HL-60 (cell line): Measurements from ENCODE around the gene KCNC1.

ENCODE experiments used
- DNase-seq, 2 experiments: peaks; one replicate each; pipeline ENCODE4 v3.0.0-alpha.2; 2010 to 2020; ENCODE audit warnings: low read depth in 1 of 2, low spot score in 1 of 2
- H3K27ac ChIP-seq: fragments of 250-450 bp; sonication (Bioruptor Pico); replicated peaks from 2 replicates; pipeline ENCODE4 v1.5.1; 2020; ENCODE audit warnings: mild to moderate bottlenecking, moderate library complexity
- H3K27me3 ChIP-seq: fragments of 250-450 bp; sonication (Bioruptor Pico); 2 replicates; pipeline ENCODE4 v1.5.1; 2021; ENCODE audit warnings: mild to moderate bottlenecking, moderate library complexity; ENCODE audit not compliant: insufficient read depth, poor library complexity, severe bottlenecking
- H3K4me3 ChIP-seq: replicated peaks from 2 replicates; pipeline ENCODE4 v1.5.1; 2011; ENCODE audit warnings: mild to moderate bottlenecking, control low read depth, low read length; ENCODE audit not compliant: insufficient read depth
- GABPA ChIP-seq: IDR thresholded peaks from 2 replicates; pipeline ENCODE4 v1.6.1; 2012; ENCODE audit warnings: low read depth
- POLR2AphosphoS5 ChIP-seq: IDR thresholded peaks from 2 replicates; pipeline ENCODE4 v1.6.1; 2012; ENCODE audit warnings: low read depth
- SPI1 ChIP-seq: IDR thresholded peaks from 2 replicates; pipeline ENCODE4 v1.6.1; 2012; ENCODE audit warnings: low read depth, mild to moderate bottlenecking, borderline replicate concordance
- TF ChIP-seq, protein P1 (sequence below): IDR thresholded peaks from 2 replicates; pipeline ENCODE4 v1.6.1; 2012; ENCODE audit warnings: low read depth; ENCODE audit not compliant: insufficient replicate concordance
- TF ChIP-seq, protein P2 (sequence below): IDR thresholded peaks from one replicate; pipeline ENCODE4 v1.5.1; 2011; ENCODE audit warnings: low read length, control low read depth, inconsistent platforms; ENCODE audit not compliant: insufficient read depth

The KCNC1 gene

DNA sequence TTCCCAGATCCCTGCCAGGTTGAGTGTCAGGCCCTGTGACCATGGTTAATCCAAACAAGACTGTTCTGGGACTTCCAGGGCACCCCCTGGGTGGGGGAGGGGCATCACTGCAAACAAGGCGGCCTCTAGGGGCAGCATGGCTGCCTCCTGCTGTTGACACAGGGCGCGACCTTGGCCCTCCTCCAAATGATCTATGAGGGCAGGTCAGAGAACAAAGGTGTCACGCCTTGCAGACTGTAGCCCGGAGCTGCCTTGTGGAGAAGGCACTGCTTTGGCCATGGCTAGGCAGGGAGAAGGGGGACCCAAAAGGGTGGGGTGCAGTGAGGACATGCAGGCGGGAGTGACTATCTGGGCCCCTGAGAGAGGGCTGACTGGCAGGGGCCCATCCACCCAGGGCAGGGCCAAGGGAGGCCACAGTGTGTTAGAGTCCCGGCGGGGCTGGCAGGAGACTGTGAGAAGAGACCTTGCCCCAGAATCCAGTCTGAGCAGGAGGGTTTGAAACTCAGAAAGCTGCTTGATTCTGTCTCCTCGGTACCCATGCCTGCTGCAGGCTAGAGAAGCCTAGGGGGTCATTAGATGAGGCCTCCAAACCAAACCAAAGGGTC is 35.6 kb downstream of the KCNC1 start:
- TF ChIP-seq POLR2AphosphoS5, result no peak
- TF ChIP-seq, protein P1, sequence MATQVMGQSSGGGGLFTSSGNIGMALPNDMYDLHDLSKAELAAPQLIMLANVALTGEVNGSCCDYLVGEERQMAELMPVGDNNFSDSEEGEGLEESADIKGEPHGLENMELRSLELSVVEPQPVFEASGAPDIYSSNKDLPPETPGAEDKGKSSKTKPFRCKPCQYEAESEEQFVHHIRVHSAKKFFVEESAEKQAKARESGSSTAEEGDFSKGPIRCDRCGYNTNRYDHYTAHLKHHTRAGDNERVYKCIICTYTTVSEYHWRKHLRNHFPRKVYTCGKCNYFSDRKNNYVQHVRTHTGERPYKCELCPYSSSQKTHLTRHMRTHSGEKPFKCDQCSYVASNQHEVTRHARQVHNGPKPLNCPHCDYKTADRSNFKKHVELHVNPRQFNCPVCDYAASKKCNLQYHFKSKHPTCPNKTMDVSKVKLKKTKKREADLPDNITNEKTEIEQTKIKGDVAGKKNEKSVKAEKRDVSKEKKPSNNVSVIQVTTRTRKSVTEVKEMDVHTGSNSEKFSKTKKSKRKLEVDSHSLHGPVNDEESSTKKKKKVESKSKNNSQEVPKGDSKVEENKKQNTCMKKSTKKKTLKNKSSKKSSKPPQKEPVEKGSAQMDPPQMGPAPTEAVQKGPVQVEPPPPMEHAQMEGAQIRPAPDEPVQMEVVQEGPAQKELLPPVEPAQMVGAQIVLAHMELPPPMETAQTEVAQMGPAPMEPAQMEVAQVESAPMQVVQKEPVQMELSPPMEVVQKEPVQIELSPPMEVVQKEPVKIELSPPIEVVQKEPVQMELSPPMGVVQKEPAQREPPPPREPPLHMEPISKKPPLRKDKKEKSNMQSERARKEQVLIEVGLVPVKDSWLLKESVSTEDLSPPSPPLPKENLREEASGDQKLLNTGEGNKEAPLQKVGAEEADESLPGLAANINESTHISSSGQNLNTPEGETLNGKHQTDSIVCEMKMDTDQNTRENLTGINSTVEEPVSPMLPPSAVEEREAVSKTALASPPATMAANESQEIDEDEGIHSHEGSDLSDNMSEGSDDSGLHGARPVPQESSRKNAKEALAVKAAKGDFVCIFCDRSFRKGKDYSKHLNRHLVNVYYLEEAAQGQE, result no peak
- no peak for TF ChIP-seq SPI1
- TF ChIP-seq, protein P2, sequence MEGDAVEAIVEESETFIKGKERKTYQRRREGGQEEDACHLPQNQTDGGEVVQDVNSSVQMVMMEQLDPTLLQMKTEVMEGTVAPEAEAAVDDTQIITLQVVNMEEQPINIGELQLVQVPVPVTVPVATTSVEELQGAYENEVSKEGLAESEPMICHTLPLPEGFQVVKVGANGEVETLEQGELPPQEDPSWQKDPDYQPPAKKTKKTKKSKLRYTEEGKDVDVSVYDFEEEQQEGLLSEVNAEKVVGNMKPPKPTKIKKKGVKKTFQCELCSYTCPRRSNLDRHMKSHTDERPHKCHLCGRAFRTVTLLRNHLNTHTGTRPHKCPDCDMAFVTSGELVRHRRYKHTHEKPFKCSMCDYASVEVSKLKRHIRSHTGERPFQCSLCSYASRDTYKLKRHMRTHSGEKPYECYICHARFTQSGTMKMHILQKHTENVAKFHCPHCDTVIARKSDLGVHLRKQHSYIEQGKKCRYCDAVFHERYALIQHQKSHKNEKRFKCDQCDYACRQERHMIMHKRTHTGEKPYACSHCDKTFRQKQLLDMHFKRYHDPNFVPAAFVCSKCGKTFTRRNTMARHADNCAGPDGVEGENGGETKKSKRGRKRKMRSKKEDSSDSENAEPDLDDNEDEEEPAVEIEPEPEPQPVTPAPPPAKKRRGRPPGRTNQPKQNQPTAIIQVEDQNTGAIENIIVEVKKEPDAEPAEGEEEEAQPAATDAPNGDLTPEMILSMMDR, result peak; percentile 8
- no peak for TF ChIP-seq GABPA
- DNase-seq, result peak in 1 of 2 experiments; percentile 2

DNA sequence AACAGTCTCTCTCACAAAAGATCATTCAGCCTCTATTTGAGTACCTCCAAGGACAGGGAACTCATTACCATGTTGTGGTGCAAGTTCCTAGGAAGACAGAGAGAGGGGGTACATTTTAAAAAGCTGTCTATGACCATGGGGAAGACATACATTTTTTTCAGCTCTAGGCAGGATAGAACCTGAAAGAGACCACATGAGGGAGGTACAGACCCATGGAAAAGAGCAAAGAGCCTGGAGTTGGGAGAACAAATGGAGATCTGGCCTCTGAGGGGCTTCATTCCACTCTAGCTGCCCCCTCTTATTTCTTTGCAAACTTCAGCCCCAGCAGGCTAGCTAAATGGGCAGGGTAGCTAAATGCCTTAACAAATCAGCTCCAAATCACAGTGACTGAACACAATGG is 36.3 kb downstream of the KCNC1 start:
- no peak for TF ChIP-seq POLR2AphosphoS5
- TF ChIP-seq, protein P2, result no peak
- no peak for TF ChIP-seq SPI1
- no peak overlapping the region for H3K27ac ChIP-seq
- no peak for DNase-seq
- no peaks in the 10 kb centered on the region for H3K27me3 ChIP-seq
- no peak overlapping the region for H3K4me3 ChIP-seq

More for the DNA sequence above, 35.6 kb downstream of the KCNC1 start:
- Histone ChIP-seq H3K4me3 (no peak overlapping the region), H3K27me3 (no peaks in the 10 kb centered on the region), H3K27ac (no peak overlapping the region)

DNA sequence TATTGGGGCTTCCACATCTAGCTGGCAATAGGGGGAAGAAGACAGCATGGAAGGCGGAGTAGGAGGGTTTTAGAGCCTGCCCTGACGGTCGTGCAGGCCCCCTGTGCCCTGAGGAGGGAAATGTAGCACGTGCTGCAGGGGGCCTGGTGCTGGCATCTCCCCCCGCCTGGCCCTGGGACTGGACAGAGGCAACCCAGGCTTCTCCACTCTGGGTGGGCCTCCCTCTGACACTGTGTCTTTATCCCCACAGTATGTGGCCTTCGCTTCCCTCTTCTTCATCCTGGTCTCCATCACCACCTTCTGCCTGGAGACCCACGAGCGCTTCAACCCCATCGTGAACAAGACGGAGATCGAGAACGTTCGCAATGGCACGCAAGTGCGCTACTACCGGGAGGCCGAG is 36.8 kb downstream of the KCNC1 start:
- Histone ChIP-seq H3K27ac (no peak overlapping the region), H3K27me3 (no peaks in the 10 kb centered on the region), H3K4me3 (no peak overlapping the region)
- TF ChIP-seq SPI1 (no peak), GABPA (no peak), POLR2AphosphoS5 (no peak)
- TF ChIP-seq, protein P2, result no peak
- TF ChIP-seq, protein P1, result no peak
- DNase-seq, result no peak

DNA sequence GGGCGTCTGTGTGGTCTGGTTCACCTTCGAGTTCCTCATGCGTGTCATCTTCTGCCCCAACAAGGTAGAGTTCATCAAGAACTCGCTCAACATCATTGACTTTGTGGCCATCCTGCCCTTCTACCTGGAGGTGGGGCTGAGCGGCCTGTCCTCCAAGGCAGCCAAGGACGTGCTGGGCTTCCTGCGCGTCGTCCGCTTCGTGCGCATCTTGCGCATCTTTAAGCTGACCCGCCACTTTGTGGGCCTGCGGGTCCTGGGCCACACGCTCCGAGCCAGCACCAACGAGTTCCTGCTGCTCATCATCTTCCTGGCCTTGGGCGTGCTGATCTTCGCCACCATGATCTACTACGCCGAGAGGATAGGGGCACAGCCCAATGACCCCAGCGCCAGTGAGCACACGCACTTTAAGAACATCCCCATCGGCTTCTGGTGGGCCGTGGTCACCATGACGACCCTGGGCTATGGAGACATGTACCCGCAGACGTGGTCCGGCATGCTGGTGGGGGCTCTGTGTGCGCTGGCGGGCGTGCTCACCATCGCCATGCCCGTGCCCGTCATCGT is 37.3 kb downstream of the KCNC1 start:
- no peak for DNase-seq
- H3K27me3 ChIP-seq, result no peaks in the 10 kb centered on the region
- no peak overlapping the region for H3K4me3 ChIP-seq
- no peak overlapping the region for H3K27ac ChIP-seq
- TF ChIP-seq GABPA (no peak), SPI1 (no peak), POLR2AphosphoS5 (no peak)
- TF ChIP-seq, protein P1, result no peak
- TF ChIP-seq, protein P2, result no peak
